Measurements from ENCODE around the gene BCL2L1.
"Not testable (repeated sequence)": the region's sequence is repeated elsewhere in the genome, so short reads cannot be mapped to it uniquely, and the experiment has no call there.

BCL2L1 gene

DNA sequence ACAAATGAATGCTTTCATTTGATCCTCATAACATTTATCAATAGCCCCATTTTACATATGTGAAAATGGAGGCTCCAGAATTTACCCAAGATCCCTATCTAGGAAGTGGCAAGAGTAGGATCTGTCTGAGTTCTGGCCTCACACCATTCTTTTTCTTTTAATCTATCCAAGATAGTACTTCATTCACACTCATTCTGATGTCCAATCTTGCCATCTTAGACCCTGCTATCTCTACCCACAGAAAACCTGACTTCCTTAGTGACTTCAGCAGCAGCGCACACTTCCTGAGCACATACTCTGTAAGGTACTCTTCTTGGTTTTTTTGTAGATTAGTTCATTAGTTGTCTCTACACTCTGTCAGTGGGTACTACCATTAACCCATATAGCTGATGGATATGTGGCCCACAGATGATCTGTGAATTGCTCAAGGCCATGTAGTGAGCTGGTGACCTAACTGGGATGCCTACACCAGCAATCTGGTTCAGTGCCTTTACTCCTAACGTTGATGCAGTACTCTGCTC is 48.7 kb downstream of the BCL2L1 start:
- DNase-seq = no peak

DNA sequence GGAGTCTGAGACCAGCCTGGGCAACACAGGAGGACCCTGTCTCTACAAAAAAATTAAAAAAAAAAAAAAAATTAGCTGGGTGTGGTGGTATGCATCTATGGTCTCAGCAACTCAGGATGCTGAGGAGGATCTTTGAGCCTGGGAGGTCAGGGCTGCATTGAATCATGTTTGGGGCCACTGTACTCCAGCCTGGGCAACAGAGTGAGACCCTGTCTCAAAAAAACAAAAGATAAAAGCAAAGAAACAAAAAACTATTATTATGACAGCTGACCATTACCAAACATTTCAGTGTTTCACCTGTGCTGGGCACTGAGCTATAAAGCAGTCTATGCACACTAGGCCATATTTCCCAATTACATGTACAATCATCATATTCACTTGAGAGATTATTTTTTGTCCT is 49.2 kb downstream of the BCL2L1 start:
- no peak for DNase-seq

DNA sequence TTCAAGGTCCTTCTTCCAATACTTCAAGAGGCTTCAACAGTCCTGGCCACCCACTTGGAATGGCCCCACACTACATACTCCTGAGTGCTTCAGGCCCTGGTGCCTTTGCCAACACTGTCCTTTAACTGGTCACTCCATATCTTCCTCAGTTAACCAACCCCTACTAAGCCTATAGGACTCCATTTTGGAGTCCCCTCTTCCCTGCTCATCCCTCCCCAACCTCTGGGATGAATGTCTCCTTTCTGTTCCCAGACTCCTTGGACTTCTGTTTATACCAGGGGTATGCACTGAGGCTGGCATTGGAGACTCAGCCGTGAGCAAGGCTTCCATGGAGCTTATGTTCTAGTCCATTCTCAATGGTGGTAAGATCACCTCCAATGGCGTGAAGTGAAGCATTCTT is 51.3 kb downstream of the BCL2L1 start:
- no peak for DNase-seq

DNA sequence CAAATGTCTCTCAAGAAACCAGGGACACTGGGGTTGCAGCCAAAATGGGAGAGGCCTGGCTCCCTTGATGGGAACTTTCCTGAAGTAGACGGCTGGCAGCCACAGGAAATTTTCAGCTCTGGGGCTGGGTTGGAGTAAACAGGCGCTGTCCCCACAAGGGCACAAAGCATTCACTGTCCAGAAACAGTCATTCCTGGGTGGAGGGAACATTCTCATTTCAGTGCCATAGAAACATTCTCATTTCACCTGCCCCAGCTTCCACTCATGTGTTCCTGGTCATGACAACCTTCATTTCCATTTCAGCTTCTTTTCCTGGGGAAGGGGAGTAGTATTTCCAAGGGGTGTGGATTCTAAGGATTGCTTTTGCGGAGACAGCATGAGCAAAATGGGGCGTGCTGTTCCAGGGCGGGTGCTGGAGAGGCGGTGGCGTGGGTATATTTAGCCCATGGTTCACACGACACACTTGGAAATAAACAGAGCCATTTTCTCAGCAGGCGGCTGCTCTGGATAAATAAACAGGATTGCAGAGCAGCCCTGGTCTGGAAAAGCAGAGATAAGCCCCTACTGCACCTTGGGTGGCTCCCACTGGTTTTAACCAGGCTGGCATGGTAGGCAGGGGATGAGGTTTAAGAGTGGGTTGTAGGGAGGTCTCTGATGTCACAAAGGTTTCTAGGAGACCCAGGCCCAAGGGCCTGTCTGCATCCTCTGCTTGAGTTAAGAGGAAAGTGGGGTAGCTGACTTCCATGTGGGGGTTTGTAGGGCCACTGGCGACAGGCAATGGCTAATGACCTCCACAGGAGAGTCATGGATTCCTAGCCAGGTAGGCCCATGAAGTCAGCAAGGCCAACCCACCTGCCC is 52.1 kb downstream of the BCL2L1 start:
- no peak for DNase-seq

DNA sequence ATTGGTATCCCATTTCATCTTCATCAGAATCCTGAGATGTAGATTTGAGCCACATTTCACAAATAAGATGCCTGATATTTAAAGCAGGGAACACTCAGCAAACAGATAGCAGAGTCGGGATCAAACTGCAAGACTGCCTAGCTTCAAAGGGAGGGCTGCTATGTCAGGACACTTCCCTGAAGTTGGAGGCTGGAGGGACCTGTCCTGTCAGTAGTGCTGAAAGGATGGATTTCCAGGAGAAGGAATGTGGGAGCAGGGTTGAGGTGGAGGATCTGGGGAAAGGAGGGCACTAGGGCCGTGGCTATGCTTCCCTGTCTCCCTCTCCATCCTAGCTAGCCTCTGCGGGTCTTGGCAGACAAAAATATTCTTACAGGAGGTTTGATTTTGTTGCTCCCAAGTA is 52.8 kb downstream of the BCL2L1 start:
- no peak for DNase-seq

DNA sequence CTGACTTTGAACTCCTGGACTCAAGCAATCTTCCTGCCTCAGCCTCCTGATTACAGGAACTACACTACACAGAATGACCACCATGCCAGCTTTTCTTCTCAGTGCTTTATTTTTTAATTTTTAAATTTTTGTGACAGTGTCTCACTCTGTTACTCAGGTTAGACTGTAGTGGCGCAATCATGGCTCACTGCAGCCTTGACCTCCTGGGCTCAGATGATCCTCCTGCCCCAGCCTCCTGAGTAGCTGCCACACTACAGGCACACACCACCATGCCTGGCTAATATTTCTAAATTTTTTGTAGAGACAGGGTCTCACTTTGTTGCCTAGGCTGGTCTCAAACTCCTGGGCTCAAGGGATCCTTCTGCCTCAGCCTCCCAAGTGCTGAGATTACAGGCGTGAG is 53.7 kb downstream of the BCL2L1 start:
- DNase-seq = not testable (repeated sequence)

DNA sequence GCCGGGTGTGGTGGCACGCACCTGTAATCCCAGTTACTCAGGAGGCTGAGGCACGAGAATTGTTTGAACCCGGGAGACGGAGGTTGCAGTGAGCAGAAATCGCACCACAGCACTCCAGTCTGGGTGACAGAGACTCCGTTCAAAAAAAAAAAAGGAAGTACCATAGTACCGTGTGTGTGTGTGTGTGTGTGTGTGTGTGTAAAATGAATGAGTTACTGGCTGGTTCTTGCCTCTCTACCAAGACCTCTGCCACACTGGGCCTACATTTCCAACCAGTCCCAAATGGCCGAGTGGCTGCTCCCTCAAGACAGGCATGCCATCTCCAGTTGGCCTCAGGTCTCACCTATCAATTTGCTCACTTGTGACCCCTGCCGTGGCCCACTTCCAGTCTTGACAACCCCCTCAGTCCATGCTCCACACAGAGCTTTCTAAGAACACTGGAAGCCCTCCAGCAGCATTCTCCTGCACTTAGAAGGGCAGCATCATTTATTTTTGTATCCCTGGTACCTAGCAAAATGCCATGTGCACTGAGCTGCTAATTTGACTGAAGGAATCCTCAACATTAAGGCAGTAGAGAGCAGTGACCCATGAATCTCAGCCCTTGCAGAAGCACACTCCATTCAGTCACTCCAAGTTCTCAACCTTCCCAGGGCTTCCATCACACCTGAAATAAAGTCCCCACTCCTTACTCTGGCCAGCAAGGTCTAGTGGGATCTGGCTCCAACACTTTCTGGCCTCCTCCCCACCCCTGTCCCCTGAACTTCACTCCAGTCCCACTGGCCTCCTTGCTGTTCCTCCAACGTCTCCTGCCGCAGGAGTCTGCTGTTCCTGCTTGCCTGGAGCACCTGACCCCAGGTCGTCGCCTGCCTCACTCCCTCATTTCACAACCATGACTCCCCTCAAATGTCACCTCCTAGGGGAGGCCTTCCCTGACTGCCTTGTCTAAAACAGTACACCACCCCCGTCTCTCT is 55.1 kb downstream of the BCL2L1 start:
- no peak for DNase-seq

DNA sequence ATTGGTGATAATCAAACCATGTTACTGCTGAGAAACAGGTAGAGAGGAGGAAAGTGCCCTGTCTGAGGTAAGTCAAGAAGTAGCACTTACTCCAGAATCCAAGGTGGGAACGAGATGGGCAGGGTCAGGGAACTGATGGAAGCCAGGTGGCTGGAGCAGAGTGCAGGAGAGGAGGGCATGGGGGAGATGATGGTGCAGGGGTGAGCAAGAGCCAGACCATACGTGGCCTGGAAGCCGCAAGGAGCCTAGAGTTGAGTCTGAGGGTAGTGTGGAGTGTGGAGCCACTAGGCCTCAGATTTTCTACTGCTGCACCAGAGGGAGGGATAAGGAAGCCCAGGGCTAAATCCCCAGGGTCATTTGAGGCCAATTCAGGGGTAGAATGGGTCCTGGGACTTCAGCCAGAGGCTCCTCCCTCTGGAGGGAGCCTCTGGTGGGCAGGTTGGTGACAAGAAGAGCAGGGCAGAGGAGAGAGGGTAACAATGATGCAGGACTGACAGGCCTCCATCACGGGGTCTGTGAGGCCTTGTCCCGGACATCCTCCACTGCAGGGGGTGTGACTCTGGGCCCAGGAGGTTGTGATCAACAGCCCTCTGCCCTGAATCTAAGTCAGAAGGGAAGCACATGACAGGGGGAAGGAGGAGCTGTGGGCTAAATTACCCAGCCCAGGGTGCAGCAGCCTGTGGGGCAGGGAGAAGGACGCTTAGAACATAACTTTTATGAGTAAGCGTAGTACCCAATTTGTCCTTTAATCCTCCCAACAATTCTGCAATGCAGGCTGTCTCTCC is 56.2 kb downstream of the BCL2L1 start:
- no peak for DNase-seq

DNA sequence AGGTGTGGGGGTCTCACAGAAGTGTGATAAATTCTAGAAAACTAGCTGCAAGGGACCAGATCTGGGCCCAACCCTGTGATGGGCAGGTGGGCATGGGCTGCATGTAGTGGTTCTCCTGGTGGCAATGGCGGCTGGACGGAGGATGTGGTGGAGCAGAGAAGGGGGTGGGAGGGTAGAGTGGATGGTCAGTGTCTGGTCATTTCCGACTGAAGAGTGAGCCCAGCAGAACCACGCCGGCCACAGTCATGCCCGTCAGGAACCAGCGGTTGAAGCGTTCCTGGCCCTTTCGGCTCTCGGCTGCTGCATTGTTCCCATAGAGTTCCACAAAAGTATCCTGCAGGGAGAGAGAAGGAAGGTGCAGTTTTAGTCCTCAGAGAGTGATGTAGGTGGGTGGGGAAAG is 56.9 kb downstream of the BCL2L1 start:
- no peak for DNase-seq

DNA sequence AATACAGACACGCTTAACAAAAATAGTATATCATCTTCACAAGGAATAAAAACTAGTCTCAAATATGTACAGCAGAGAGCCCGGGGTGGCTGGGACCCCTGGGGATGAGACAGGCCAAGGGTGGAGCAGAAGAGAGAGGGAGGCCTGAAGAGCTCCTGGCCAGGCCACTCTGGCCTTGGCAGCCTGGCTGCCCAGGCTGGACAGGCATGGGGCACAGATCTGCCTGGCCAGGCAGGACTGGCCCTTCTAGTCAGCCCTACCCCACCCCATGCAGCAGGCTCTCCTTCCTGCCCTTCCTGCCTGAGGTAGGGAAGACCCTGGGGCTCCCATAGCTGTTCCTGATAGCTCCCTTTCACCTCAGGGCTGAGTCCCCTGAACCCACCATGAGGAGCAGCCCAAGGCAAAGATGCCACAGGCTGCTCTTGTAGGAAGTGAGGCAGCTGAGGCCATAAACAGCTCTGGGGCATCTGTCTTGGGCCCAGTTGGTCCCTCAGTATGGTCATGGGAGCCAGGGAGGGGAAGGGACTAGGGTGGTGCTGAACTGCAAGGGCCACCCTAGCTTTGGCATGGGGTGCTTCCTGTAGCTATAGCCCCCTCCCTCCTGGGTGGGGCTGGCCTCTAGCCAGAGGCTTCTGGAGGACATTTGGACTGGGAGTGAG is 57.8 kb downstream of the BCL2L1 start:
- no peak for DNase-seq

DNA sequence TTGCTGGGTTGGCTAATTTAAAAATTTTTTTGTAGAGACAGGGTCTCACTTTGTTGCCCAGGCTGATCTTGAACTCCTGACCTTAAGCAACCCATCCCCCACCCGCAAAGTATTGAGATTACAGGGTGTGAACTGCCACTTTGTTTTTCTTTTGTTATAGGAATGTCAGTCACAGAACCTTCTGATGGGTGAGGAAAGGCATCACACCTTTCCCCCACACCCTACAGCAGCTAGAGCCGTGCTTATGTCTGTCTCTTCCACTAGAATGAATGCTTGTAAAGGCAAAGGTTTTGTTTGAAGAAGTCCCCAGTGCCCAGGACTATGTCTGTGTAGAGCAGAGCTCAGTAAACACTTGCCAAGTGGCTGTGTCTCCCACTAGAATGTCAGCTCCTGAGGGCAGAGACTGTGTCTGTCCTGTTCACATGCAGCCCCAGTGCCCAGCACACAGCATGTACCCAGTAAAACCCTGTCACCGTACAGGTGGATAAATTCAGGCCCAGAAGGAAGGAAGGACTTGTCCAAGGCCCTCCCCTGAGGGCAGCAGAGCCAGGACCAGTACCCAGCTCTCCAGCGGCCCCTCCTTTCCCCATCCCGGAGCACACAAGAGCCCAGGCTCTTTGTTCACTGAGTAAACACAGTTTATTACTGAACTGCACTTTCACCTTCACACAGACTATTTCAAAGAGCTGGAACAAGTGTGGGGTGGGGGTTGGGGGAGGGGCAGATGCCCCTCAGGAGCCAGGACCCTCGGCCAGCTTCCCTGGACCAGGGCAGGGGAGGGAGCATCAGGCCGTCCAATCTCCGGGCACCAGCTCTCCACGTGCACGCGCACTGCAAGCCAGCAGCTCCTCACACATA is 58.6 kb downstream of the BCL2L1 start:
- peak; percentile 90 for DNase-seq

DNA sequence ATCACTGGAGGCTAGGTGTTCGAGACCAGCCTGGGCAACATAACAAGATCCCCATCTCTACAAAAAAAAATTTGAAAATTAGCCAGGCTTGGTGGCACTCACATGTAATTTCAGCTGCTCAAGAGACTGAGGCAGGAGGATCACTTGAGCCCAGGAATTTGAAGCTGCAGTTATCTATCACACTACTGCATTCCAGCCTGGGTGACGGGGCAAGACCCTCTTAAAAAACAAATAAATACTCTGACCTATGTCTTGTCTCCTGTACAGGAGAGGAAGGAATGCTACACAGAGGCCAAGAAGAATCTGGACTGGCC is 59.2 kb downstream of the BCL2L1 start:
- DNase-seq = no peak

DNA sequence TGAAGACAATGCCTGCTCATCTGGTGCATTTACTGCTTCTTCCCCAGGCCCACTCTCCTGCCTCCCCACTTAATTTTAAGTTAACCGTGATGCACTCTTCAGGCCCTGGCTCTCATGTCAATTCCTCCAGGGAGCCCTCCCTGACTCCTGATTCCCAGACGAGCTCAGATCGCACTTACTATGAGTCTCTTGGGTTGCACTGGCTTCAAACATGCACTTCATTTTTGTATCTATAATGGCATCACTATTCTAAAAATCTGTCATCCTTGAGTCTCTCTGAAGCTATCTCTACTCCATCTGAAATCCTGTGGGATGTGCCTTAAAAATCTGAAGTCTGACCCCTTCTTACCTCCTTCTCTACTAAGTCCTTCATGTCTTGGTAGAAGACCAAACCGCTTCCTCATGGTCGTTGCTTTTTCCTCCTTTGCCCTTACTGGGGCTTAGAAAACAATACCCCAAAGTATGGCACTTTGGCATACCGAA is 60.3 kb downstream of the BCL2L1 start:
- no peak for DNase-seq

DNA sequence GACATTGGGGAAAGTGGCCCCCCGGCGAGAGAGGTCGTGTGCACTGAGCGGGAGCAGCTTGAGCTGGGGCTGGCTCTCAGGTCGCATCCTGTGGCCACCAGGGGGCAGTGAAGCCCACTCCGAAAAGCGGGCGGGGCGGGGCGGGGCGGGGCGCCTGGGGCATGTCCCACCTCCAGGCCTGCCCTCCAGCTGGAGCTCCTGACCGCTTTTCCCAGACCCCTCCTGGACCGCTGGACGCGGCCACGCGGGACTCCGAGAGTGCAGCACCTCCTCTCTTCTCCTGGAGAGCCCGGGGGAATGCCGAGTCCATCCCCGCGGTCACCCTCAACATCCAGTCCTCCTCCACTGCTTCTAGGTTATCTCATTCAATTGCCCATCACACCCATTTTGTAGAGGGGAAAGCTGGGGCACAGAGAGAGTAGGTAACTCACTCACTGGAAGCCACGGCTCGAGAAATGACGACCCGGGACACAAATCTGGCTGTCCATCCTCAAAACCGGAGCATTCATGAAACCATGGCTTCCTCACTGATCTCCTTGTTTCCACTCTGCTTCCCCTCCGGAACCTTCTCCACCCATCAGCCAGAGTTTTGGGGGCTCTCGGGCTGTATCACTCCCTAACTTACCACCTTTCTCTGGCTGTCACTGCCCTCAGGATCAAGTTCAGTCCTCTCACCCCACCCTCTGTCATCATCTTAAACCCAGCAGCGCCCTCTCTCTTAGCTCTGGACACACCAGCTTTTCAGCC is 60.9 kb downstream of the BCL2L1 start:
- peak; percentile 79 for DNase-seq

DNA sequence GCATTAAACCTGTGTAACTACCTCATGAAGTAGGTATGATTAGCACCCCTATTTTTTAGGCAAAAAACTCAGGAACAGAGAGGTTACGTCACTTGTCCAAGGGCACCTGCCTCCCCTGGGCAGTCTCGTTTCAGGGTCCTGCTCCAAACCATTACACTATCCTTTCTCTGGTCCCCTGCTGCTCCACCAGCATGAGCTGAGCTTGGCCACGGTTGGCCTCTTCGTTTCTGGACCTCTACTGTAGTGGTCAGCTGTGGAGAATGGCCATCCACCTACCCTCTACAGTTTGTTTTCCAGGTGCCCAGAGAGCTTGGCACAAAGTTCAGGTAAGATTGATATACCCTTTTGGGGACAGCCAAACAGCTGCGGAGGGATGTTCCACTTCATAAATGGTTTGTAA is 68.1 kb downstream of the BCL2L1 start:
- DNase-seq = no peak

DNA sequence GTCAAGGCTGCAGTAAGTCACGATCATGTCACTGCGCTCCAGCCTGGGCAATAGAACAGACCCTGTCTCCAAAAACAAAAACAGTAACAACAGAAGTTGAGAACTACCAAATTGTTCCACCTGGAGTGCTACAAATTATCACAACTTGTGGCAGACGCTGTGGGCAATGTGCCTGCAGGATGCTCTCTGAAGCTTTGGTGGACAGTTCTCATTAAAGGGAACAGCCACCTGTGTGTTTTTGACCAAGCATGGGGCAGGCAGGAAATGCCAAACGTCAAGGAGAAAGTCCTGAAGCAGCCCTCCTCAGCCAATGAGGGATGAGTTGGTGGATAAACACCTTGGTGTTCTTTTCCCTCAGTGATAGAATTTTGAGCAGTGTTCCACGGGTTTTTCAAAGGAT is 69.1 kb downstream of the BCL2L1 start:
- no peak for DNase-seq

DNA sequence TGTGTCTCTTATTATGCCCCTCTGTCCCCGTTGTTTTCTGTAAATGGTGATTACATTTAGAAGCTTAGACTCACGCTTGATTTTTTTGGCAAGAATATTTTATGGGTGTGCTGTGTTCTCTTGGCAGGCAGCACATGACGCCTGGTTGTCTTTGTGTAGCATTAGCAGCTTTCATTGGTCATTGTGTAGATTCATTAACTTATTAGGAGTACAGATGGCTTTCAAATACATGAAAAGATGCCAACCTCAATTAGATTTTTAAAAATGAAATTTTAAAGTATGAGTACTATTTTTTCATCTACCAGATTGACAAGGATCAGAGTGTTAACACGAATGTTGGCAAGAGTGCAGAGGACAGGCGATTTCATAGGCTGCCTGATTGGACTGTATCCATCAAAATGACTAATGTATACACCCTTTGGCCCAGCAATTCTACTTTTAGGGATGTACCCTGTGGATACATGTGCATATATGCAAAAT is 69.7 kb downstream of the BCL2L1 start:
- DNase-seq = peak; percentile 18

DNA sequence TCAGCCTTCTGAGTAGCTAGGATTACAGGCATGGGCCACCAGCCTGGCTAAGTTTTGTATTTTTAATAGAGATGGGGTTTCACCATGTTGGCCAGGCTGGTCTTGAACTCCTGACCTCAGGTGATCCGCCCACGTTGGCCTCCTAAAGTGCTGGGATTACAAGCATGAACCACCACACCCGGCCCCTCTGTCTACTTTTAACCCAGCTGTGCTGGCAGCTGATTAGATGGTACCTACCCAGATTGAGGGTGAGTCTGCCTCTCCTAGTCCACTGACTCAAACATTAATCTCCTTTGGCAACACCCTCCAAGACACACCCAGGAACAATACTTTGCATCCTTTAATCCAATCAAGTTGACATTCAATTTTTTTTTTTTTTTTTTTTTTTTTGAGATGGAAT is 74.6 kb downstream of the BCL2L1 start:
- DNase-seq = not testable (repeated sequence)

DNA sequence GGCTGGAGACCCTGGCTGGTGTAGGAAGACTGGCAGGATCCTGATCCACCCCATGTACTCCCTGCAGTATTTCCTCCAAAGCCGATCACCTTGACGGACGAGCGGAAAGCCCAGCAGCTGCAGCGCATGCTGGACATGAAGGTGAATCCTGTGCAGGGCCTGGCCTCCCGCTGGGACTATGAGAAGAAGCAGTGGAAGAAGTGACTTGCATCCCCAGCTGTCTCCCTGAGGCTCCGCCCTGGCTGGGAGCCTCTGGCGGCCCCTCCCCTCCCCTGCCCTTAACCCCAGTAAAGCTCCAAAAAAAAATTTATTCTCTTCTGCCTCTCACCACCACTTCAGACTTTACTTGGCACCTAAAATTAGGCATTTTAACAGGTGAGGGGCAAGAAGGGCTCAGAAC is 78.0 kb downstream of the BCL2L1 start:
- DNase-seq = no peak

DNA sequence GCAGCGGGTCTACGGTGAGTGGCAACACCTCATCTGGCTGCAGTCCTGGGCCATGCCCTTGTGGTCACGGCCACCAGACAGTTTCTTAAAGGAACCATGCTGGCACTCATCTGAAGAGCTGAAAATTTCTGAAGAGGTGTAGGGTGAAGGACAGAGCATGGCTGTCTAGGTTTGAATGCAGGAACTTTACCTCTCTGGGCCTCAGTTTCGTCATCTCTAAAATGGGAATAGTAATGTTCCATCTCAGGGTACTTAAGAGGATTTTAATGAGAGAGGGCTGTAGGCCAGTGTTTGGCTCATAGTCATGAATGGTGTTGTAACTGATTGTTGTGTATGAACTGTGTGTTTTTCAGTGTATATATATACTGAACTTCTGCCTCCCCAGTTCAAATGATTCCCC is 79.1 kb downstream of the BCL2L1 start:
- DNase-seq = no peak

Measured in DMS79 treated with DMSO at 0.1 percent for 48 hours (cell line).